HEK293 (cell line): Measurements from ENCODE around the gene RBM20.

Source experiments
- CTCF ChIA-PET: fragments of 350-600 bp; formaldehyde crosslinking; extraction: SDS; loops from one replicate; lab custom pipeline; 2021; ENCODE audit warnings: antibody characterized with exemption; lab: Yijun Ruan, JAX
- POLR2A ChIA-PET: fragments of 300-600 bp; formaldehyde crosslinking; extraction: SDS; loops from one replicate; lab custom pipeline; 2020; ENCODE audit warnings: antibody characterized with exemption, inconsistent platforms; lab: Yijun Ruan, JAX
- H3K27ac ChIP-seq: fragments of 200-500 bp; sonication (Bioruptor generic); 2 replicates; pipeline ENCODE4 v1.5.1; 2014; ENCODE audit warnings: low read depth, low read length, control low read depth, inconsistent platforms; ENCODE audit errors: extremely low read depth
- H3K36me3 ChIP-seq, 2 experiments: fragments of 200-500 bp in 1 of 2; sonication (Bioruptor generic) in 1 of 2; 1 replicate in 1 of 2; 2 replicates in 1 of 2; pipeline ENCODE4 v1.5.1; 2014 to 2017; ENCODE audit warnings: inconsistent platforms in 2 of 2, low read length in 2 of 2; ENCODE audit not compliant: control insufficient read depth in 2 of 2, insufficient read depth in 1 of 2
- H3K4me1 ChIP-seq: fragments of 200-500 bp; sonication (Bioruptor generic); 2 replicates; pipeline ENCODE4 v1.5.1; 2014; ENCODE audit warnings: mild to moderate bottlenecking, low read length, inconsistent platforms; ENCODE audit not compliant: control insufficient read depth, insufficient read depth
- H3K4me3 ChIP-seq: 2 replicates; pipeline ENCODE4 v1.5.1; 2011; ENCODE audit warnings: low read depth, mild to moderate bottlenecking, control low read depth, low read length, moderate library complexity
- H3K9me3 ChIP-seq: fragments of 200-500 bp; sonication (Bioruptor generic); 2 replicates; pipeline ENCODE4 v1.5.1; 2014; ENCODE audit warnings: low read depth, low read length, inconsistent platforms; ENCODE audit not compliant: control insufficient read depth, insufficient read depth
- AEBP2 ChIP-seq: fragments of 450-650 bp; formaldehyde crosslinking; IDR thresholded peaks from 2 replicates; pipeline ENCODE4 v1.5.1; 2016; ENCODE audit warnings: missing biosample characterization, missing genetic modification characterization, borderline replicate concordance
- ATF2 ChIP-seq: fragments of 450-650 bp; formaldehyde crosslinking; IDR thresholded peaks from 2 replicates; pipeline ENCODE4 v1.5.1; 2016; ENCODE audit warnings: missing biosample characterization, missing genetic modification characterization, low read depth
- FEZF1 ChIP-seq: fragments of 450-650 bp; formaldehyde crosslinking; IDR thresholded peaks from 2 replicates; pipeline ENCODE4 v1.5.1; 2016; ENCODE audit warnings: missing biosample characterization, missing genetic modification characterization
- GFI1B ChIP-seq: fragments of 450-650 bp; formaldehyde crosslinking; IDR thresholded peaks from 2 replicates; pipeline ENCODE4 v1.5.1; 2016; ENCODE audit warnings: missing biosample characterization, missing genetic modification characterization
- MZF1 ChIP-seq: fragments of 450-650 bp; formaldehyde crosslinking; IDR thresholded peaks from 2 replicates; pipeline ENCODE4 v1.5.1; 2017; ENCODE audit warnings: missing biosample characterization, missing genetic modification characterization, borderline replicate concordance
- OSR2 ChIP-seq: fragments of 450-650 bp; formaldehyde crosslinking; IDR thresholded peaks from 2 replicates; pipeline ENCODE4 v1.5.1; 2016; ENCODE audit warnings: missing biosample characterization, missing genetic modification characterization
- SP7 ChIP-seq: fragments of 450-650 bp; formaldehyde crosslinking; IDR thresholded peaks from 2 replicates; pipeline ENCODE4 v1.5.1; 2016; ENCODE audit warnings: missing biosample characterization, missing genetic modification characterization
- WT1 ChIP-seq: fragments of 450-650 bp; formaldehyde crosslinking; IDR thresholded peaks from 2 replicates; pipeline ENCODE4 v1.5.1; 2016; ENCODE audit warnings: missing biosample characterization, missing genetic modification characterization
- YY2 ChIP-seq: fragments of 450-650 bp; formaldehyde crosslinking; IDR thresholded peaks from 2 replicates; pipeline ENCODE4 v1.5.1; 2016; ENCODE audit warnings: missing biosample characterization, missing genetic modification characterization
- ZNF157 ChIP-seq: fragments of 450-650 bp; formaldehyde crosslinking; IDR thresholded peaks from 2 replicates; pipeline ENCODE4 v1.5.1; 2016; ENCODE audit warnings: missing biosample characterization, missing genetic modification characterization
- ZNF335 ChIP-seq: fragments of 450-650 bp; formaldehyde crosslinking; conservative IDR thresholded peaks from 2 replicates; pipeline ENCODE4 v1.5.1; 2016; ENCODE audit warnings: missing biosample characterization, missing genetic modification characterization
- ZNF404 ChIP-seq: fragments of 450-650 bp; formaldehyde crosslinking; IDR thresholded peaks from 2 replicates; pipeline ENCODE4 v1.5.1; 2017; ENCODE audit warnings: missing biosample characterization, missing genetic modification characterization
- ZNF416 ChIP-seq: fragments of 450-650 bp; formaldehyde crosslinking; IDR thresholded peaks from 2 replicates; pipeline ENCODE4 v1.5.1; 2016; ENCODE audit warnings: missing biosample characterization, missing genetic modification characterization
- ZNF423 ChIP-seq: fragments of 450-650 bp; formaldehyde crosslinking; IDR thresholded peaks from 2 replicates; pipeline ENCODE4 v1.5.1; 2016; ENCODE audit warnings: missing biosample characterization, missing genetic modification characterization
- ZNF433 ChIP-seq: fragments of 450-650 bp; formaldehyde crosslinking; IDR thresholded peaks from 2 replicates; pipeline ENCODE4 v1.5.1; 2016; ENCODE audit warnings: missing biosample characterization, missing genetic modification characterization, low read depth
- ZNF514 ChIP-seq: fragments of 450-650 bp; formaldehyde crosslinking; IDR thresholded peaks from 2 replicates; pipeline ENCODE4 v1.5.1; 2016; ENCODE audit warnings: missing biosample characterization, missing genetic modification characterization
- ZNF645 ChIP-seq: fragments of 450-650 bp; formaldehyde crosslinking; IDR thresholded peaks from 2 replicates; pipeline ENCODE4; 2016; ENCODE audit warnings: missing biosample characterization, missing genetic modification characterization
- ZNF658 ChIP-seq: fragments of 450-650 bp; formaldehyde crosslinking; IDR thresholded peaks from 2 replicates; pipeline ENCODE4; 2016; ENCODE audit warnings: missing biosample characterization, missing genetic modification characterization
- TF ChIP-seq, protein P1 (sequence below): IDR thresholded peaks from 2 replicates; pipeline ENCODE4 v1.6.1; 2011; ENCODE audit warnings: mild to moderate bottlenecking, low read depth, low read length, borderline replicate concordance
- TF ChIP-seq, protein P2 (sequence below): fragments of 450-650 bp; formaldehyde crosslinking; IDR thresholded peaks from 2 replicates; pipeline ENCODE4 v1.5.1; 2016; ENCODE audit warnings: missing biosample characterization, missing genetic modification characterization
- TF ChIP-seq, protein P3 (sequence below): fragments of 450-650 bp; formaldehyde crosslinking; IDR thresholded peaks from 2 replicates; pipeline ENCODE4 v1.5.1; 2016; ENCODE audit warnings: missing biosample characterization, missing genetic modification characterization

RBM20 gene

DNA sequence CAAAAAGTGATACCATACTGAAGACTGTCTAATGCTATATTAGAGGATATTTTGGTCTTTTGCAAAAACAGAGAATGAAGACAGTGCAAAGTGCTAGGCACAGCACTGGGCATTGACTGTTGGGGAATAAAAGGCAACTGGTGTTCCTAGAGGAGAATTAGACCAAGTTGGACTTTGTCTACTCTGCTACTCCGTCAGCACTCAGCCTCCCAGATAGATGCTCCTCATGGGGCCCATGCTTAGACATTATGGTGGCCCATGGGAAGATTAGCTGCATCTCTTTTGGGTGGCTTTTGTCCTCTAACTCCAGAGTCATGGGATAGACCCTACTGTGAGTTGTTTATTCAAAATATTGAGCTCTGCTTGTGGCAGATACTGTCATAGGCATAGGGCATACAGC, 113.5 kb downstream of the RBM20 start:
- CTCF ChIA-PET: interaction anchor here (0.7 to 1.5 kb wide), 2 partner anchors 24 to 136 kb away, joined by 3 to 6 read pairs; no protein-coding TSS in a partner anchor
- POLR2A ChIA-PET: interaction anchor here (0.5 kb wide), 1 partner anchor 162 kb away, joined by 3 read pairs; the partner anchor contains the start of genes BBIP1 and SHOC2
- no peak overlapping the region for H3K27ac ChIP-seq
- peaks cover 2% of the 10 kb centered on the region; the same call in 1 of the 2 replicates for H3K4me1 ChIP-seq
- H3K36me3 ChIP-seq: no peaks in the 10 kb centered on the region
- no peak overlapping the region for H3K4me3 ChIP-seq
- H3K9me3 ChIP-seq: no peaks in the 10 kb centered on the region
- TF ChIP-seq, protein P1, sequence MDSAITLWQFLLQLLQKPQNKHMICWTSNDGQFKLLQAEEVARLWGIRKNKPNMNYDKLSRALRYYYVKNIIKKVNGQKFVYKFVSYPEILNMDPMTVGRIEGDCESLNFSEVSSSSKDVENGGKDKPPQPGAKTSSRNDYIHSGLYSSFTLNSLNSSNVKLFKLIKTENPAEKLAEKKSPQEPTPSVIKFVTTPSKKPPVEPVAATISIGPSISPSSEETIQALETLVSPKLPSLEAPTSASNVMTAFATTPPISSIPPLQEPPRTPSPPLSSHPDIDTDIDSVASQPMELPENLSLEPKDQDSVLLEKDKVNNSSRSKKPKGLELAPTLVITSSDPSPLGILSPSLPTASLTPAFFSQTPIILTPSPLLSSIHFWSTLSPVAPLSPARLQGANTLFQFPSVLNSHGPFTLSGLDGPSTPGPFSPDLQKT: no peak

DNA sequence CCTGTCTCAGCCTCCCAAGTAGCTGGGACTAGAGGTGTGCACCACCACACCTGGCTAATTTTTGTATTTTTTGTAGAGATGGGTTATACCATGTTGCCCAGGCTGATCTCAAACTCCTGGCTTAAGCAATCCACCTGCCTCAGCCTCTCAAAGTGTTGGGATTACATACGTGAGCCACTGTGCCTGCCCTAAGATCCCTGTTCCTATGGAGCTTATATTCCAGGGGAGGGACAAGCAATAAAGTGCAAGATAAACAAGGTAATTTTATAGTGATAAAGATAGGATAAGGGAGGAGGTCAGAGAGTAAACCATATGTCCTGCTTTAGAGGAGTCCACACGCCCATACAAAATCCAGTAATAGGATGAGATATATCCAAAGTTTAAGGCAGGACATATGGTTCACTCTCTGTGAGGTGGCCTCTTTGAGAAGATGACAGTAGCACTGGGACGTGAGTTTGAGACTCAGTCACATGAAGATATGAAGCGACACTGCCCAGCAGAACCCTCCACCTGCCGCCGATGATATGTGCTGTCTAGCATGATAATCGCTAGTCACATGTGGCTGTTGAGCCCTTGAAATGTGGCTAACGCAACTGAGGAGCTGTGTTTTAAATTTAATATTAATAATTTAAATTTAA, 114.1 kb downstream of the RBM20 start:
- CTCF ChIA-PET: interaction anchor here (1.5 kb wide), 1 partner anchor 136 kb away, joined by 6 read pairs; no protein-coding TSS in a partner anchor

GRCh38 chr10:110758898-110759297, 114.8 kb downstream of the RBM20 start:
- Histone ChIP-seq H3K4me3 (no peak overlapping the region), H3K9me3 (no peaks in the 10 kb centered on the region), H3K4me1 (peaks cover 2% of the 10 kb centered on the region; the same call in 1 of the 2 replicates), H3K36me3 (no peaks in the 10 kb centered on the region), H3K27ac (no peak overlapping the region)
- ChIA-PET CTCF (interaction anchor here (0.6 to 1.5 kb wide), 2 partner anchors 71 to 135 kb away, joined by 3 to 6 read pairs; no protein-coding TSS in a partner anchor), POLR2A (no interaction called here)
- no peak for TF ChIP-seq ZNF157 (tag by site-specific recombination)
- 0 out of 2 replicates have a peak, but pooled peaks have one; percentile 14 for TF ChIP-seq GFI1B (tag by site-specific recombination)
- TF ChIP-seq ZNF433 (tag by site-specific recombination): no peak
- TF ChIP-seq, protein P2, sequence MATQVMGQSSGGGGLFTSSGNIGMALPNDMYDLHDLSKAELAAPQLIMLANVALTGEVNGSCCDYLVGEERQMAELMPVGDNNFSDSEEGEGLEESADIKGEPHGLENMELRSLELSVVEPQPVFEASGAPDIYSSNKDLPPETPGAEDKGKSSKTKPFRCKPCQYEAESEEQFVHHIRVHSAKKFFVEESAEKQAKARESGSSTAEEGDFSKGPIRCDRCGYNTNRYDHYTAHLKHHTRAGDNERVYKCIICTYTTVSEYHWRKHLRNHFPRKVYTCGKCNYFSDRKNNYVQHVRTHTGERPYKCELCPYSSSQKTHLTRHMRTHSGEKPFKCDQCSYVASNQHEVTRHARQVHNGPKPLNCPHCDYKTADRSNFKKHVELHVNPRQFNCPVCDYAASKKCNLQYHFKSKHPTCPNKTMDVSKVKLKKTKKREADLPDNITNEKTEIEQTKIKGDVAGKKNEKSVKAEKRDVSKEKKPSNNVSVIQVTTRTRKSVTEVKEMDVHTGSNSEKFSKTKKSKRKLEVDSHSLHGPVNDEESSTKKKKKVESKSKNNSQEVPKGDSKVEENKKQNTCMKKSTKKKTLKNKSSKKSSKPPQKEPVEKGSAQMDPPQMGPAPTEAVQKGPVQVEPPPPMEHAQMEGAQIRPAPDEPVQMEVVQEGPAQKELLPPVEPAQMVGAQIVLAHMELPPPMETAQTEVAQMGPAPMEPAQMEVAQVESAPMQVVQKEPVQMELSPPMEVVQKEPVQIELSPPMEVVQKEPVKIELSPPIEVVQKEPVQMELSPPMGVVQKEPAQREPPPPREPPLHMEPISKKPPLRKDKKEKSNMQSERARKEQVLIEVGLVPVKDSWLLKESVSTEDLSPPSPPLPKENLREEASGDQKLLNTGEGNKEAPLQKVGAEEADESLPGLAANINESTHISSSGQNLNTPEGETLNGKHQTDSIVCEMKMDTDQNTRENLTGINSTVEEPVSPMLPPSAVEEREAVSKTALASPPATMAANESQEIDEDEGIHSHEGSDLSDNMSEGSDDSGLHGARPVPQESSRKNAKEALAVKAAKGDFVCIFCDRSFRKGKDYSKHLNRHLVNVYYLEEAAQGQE (tag by site-specific recombination): no peak
- TF ChIP-seq OSR2 (tag by site-specific recombination): peak; percentile 22; the same call in 1 of the 2 replicates
- TF ChIP-seq MZF1 (tag by site-specific recombination): no peak
- no peak for TF ChIP-seq ZNF404 (tag by site-specific recombination)
- no peak for TF ChIP-seq YY2 (tag by site-specific recombination)
- no peak for TF ChIP-seq ZNF423 (tag by site-specific recombination)
- no peak for TF ChIP-seq ZNF658 (tag by site-specific recombination)
- TF ChIP-seq FEZF1 (tag by site-specific recombination): no peak
- TF ChIP-seq ZNF645 (tag by site-specific recombination): no peak
- TF ChIP-seq ZNF416: no peak
- TF ChIP-seq SP7 (tag by site-specific recombination): no peak
- TF ChIP-seq ZNF514 (tag by site-specific recombination): no peak
- no peak for TF ChIP-seq ZNF335 (tag by site-specific recombination)
- TF ChIP-seq AEBP2: no peak
- TF ChIP-seq, protein P3, sequence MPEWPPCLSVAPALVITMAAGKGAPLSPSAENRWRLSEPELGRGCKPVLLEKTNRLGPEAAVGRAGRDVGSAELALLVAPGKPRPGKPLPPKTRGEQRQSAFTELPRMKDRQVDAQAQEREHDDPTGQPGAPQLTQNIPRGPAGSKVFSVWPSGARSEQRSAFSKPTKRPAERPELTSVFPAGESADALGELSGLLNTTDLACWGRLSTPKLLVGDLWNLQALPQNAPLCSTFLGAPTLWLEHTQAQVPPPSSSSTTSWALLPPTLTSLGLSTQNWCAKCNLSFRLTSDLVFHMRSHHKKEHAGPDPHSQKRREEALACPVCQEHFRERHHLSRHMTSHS (tag by site-specific recombination): no peak
- TF ChIP-seq ATF2 (tag by site-specific recombination): no peak

More for the DNA sequence above, 114.1 kb downstream of the RBM20 start:
- Histone ChIP-seq H3K4me1 (peaks cover 2% of the 10 kb centered on the region; the same call in 1 of the 2 replicates), H3K9me3 (no peaks in the 10 kb centered on the region)
- TF ChIP-seq WT1 (tag by site-specific recombination): 0 out of 2 replicates have a peak, but pooled peaks have one; percentile 44
- TF ChIP-seq ZNF416: no peak
- TF ChIP-seq, all 188 proteins: peak for 1
- no peak overlapping the region for H3K27ac ChIP-seq
- H3K4me3 ChIP-seq: no peak overlapping the region
- POLR2A ChIA-PET: interaction anchor here (0.5 kb wide), 1 partner anchor 161 kb away, joined by 3 read pairs; the partner anchor contains the start of genes BBIP1 and SHOC2
- no peaks in the 10 kb centered on the region for H3K36me3 ChIP-seq
